Mesothelial cell of epicardium (in vitro differentiated cells): ENCODE results near the gene GDI1. TPM values are rescaled to one million over a fixed set of nuclear protein-coding genes. Genes with fewer than 3 reads are reported as not detected.

ENCODE experiments used
- DNase-seq, 2 experiments: peaks; one replicate each; pipeline ENCODE4 v3.0.0; 2021; ENCODE audit warnings: low spot score in 2 of 2; ENCODE audit not compliant: unreplicated experiment in 2 of 2
- H3K27ac Mint-ChIP-seq: 2 replicates; pipeline ENCODE4 v1.8.0; 2021; ENCODE audit warnings: mixed read lengths
- H3K27me3 Mint-ChIP-seq: 2 replicates; pipeline ENCODE4 v1.8.0; 2021; ENCODE audit warnings: low read depth, mixed read lengths
- H3K36me3 Mint-ChIP-seq: 2 replicates; pipeline ENCODE4 v1.8.0; 2021; ENCODE audit warnings: mixed read lengths
- H3K4me1 Mint-ChIP-seq: 2 replicates; pipeline ENCODE4 v1.8.0; 2021; ENCODE audit warnings: mixed read lengths
- H3K4me3 Mint-ChIP-seq: 2 replicates; pipeline ENCODE4 v1.8.0; 2021; ENCODE audit warnings: mild to moderate bottlenecking, moderate library complexity, mixed read lengths
- H3K9me3 Mint-ChIP-seq: 2 replicates; pipeline ENCODE4 v1.8.0; 2021; ENCODE audit warnings: mixed read lengths
- CTCF ChIP-seq: fragments of 200-600 bp; sonication (generic); IDR thresholded peaks from one replicate; pipeline ENCODE4 v1.5.0; 2021; ENCODE audit warnings: antibody characterized with exemption; ENCODE audit not compliant: unreplicated experiment
- total RNA-seq: library from RNA; stranded (reverse); gene quantifications from 3 replicates; pipeline ENCODE4 v1.2.1, GENCODE V29; 2021

The GDI1 gene
- total RNA-seq, 1 donor from 2014 or later = 150 TPM

GRCh38 chrX:154458116-154458953, 21.4 kb downstream of the GDI1 start, which contains the start of gene PLXNA3:
TSS of gene PLXNA3 (plus strand) at chrX:154458281. CDS start at chrX:154460184, 1,903 bp downstream.
- Mint-ChIP-seq H3K9me3 (peaks cover 4% of the 10 kb centered on the region), H3K4me3 (peak within 1 kb of the TSS; percentile 85), H3K36me3 (peaks cover 14% of the 10 kb centered on the region), H3K27me3 (no peaks in the 10 kb centered on the region), H3K27ac (peak within 1 kb of the TSS; percentile 86), H3K4me1 (peaks cover 9% of the 10 kb centered on the region)
- no peak for TF ChIP-seq CTCF
- peak in 1 of 2 experiments; percentile 74 for DNase-seq

GRCh38 chrX:154458954-154459778, 22.2 kb downstream of the GDI1 start:
- Mint-ChIP-seq H3K36me3 (peaks cover 13% of the 10 kb centered on the region), H3K27me3 (no peaks in the 10 kb centered on the region), H3K27ac (peak overlapping the region; percentile 82), H3K4me3 (peak overlapping the region; percentile 79), H3K4me1 (peaks cover 9% of the 10 kb centered on the region), H3K9me3 (peaks cover 4% of the 10 kb centered on the region)
- no peak for DNase-seq
- no peak for TF ChIP-seq CTCF

- no peaks in the 10 kb centered on the region for H3K27me3 Mint-ChIP-seq
- no peak for DNase-seq
- H3K36me3 Mint-ChIP-seq = peaks cover 13% of the 10 kb centered on the region
- TF ChIP-seq CTCF = no peak
- H3K27ac Mint-ChIP-seq = no peak overlapping the region
- H3K4me1 Mint-ChIP-seq = peaks cover 9% of the 10 kb centered on the region
- H3K4me3 Mint-ChIP-seq = peak overlapping the region; percentile 79
- peaks cover 4% of the 10 kb centered on the region for H3K9me3 Mint-ChIP-seq
These were observed 22.9 kb downstream of the GDI1 start for GRCh38 chrX:154459832-154460231.

- no peak for TF ChIP-seq CTCF
- Mint-ChIP-seq H3K4me1 (peaks cover 9% of the 10 kb centered on the region), H3K27ac (no peak overlapping the region), H3K36me3 (peaks cover 13% of the 10 kb centered on the region), H3K27me3 (no peaks in the 10 kb centered on the region), H3K4me3 (peak overlapping the region; percentile 79), H3K9me3 (peaks cover 4% of the 10 kb centered on the region)
- no peak for DNase-seq
These were observed 23.4 kb downstream of the GDI1 start for GRCh38 chrX:154460326-154460725.

- DNase-seq = no peak
- peaks cover 1% of the 10 kb centered on the region for H3K9me3 Mint-ChIP-seq
- H3K27me3 Mint-ChIP-seq = no peaks in the 10 kb centered on the region
- H3K36me3 Mint-ChIP-seq = peaks cover 13% of the 10 kb centered on the region
- peaks cover 9% of the 10 kb centered on the region for H3K4me1 Mint-ChIP-seq
- H3K4me3 Mint-ChIP-seq = no peak overlapping the region
- H3K27ac Mint-ChIP-seq = no peak overlapping the region
- no peak for TF ChIP-seq CTCF
These were observed 25.4 kb downstream of the GDI1 start for GRCh38 chrX:154462396-154462795.
